NCI-H1092 (cell line): ENCODE results near the gene TXNDC11.
"Not testable (repeated sequence)": the region's sequence is repeated elsewhere in the genome, so short reads cannot be mapped to it uniquely, and the experiment has no call there.

Source experiments
- DNase-seq: peaks from one replicate; lab custom pipeline; 2025; lab: John Stamatoyannopoulos, UW

Gene TXNDC11, protein sequence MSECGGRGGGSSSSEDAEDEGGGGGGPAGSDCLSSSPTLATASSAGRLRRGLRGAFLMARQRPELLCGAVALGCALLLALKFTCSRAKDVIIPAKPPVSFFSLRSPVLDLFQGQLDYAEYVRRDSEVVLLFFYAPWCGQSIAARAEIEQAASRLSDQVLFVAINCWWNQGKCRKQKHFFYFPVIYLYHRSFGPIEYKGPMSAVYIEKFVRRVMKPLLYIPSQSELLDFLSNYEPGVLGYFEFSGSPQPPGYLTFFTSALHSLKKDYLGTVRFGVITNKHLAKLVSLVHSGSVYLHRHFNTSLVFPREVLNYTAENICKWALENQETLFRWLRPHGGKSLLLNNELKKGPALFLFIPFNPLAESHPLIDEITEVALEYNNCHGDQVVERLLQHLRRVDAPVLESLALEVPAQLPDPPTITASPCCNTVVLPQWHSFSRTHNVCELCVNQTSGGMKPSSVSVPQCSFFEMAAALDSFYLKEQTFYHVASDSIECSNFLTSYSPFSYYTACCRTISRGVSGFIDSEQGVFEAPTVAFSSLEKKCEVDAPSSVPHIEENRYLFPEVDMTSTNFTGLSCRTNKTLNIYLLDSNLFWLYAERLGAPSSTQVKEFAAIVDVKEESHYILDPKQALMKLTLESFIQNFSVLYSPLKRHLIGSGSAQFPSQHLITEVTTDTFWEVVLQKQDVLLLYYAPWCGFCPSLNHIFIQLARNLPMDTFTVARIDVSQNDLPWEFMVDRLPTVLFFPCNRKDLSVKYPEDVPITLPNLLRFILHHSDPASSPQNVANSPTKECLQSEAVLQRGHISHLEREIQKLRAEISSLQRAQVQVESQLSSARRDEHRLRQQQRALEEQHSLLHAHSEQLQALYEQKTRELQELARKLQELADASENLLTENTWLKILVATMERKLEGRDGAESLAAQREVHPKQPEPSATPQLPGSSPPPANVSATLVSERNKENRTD

DNA sequence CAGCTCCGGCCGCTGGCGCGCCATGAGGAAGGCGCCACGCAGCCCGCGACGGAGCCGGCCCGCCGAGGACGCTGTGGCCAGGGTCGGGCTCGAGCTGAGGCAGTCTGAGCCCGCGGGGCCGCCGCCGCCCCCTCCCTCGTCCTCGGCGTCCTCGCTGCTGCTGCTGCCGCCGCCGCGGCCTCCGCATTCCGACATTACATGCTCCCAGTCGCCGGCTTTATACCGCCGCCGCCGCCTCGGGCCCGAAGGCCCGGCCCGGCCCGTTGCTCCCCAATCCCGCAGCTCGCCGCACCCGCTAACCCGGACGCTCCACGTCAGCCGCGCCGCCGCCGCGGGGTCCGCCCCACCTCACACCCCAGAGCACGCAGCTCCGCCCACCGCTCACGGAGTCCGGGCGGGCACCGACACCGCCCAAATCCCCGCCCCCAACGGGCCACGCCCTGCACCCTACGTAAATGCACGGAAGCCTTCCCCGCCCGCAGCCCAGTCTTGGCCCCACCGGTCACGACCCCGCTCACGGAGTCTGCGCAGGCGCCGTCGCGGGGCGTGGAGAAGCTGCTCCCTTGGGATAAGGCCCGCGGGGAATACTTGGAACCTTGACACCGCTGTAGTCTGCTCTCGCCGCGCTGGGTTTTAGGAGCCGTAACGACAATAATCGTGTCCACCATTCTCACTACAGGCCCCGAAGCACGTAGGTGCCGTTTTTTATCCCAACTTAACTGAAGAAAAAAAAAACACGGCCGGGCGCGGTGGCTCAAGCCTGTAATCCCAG is at the start of gene TXNDC11:
TXNDC11 (minus strand) TSS at position 322 of the 772 bp plus-strand sequence; CDS start at position 195, 127 bp downstream.
- DNase-seq, result peak; percentile 98

DNA sequence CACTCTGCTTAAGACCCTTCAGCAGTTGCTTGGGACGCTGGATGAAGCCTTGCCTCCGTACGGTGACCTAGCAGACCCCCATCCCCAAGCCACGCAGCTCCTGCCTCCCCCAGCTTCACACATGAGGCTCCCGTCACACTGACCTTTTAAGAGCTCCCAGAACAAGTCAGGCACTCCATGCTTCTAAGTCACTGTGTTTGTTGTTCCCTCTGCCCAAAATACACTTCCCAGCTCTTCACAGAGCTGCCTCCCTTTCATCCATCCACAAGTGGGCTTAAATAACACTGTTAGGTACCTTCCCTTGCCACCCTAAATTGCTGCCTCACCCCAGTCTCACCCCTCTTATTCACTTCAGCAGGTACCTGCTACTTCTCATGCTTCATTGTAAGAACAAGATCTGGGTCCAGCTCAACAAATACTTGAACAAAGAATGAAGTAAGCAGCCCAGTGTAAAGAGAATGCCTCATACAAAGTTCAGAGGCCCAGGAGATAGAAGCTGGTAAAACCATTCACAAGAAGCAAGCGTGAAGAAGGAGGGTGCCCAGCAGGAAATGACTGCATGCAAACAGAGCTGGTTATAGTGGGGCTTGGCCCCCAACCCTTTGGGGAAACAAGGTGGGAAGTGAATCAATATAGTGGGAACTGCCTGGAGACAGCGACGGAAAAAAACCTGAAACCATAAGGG is 48.6 kb upstream of the TXNDC11 start:
- DNase-seq, result no peak

DNA sequence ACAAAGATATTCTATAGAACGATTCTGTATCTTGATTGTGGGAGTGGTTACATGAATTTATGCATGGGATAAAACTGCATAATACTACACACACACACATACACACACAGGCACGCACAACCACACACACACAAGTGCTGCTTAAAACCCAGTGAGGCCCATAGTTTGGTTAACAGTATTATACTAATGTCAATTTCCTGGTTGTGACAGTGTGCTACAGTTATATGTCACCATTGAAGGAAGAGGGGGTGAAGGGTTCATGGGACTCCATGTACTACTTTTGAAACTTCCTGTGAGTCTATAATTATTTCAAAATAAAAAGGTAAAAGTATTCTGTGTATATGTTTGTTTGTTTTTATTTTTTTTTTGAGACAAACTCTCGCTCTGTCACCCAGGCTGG is 46.3 kb upstream of the TXNDC11 start:
- no peak for DNase-seq

DNA sequence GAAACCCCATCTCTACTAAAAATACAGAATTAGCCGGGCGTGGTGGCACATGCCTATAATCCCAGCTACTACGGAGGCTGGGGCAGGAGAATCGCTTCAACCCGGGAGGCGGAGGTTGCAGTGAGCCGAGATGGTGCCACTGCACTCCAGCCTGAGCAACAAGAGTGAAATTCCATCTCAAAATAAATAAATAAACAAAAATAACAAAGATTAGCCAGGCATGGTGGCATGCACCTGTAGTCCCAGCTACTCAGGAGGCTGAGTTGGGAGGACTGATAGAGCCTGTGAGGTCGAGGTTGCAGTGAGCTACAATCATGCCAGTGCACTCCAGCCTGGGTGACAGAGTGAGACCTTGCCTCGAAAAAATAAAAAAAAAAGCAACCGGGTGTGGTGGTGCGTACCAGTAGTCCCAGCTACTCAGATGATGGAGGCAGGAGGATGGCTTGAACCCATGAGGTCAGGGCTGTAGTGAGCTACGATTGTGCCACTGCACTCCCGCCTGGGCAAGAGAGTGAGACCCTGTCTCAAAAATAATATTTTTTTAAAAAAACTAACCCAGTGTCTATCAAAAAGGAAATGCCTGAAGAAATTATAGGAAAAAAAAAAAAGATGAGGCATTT is 42.4 kb upstream of the TXNDC11 start:
- not testable (repeated sequence) for DNase-seq

DNA sequence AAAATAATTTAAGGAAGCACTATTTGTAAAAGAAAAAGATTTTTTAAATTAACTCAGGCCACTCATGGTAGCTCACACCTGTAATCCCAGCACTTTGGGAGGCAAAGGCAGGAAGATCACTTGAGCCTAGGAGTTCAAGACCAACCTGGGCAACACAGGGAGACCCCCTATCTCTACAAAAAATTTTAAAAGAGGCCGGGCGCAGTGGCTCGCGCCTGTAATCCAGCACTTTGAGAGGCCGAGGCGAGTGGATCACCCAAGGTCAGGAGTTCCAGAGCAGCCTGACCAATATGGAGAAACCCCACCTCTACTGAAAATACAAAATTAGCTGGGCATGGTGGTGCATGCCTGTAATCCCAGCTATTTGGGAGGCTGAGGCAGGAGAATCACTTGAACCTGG is 41.7 kb upstream of the TXNDC11 start:
- DNase-seq, result not testable (repeated sequence)

DNA sequence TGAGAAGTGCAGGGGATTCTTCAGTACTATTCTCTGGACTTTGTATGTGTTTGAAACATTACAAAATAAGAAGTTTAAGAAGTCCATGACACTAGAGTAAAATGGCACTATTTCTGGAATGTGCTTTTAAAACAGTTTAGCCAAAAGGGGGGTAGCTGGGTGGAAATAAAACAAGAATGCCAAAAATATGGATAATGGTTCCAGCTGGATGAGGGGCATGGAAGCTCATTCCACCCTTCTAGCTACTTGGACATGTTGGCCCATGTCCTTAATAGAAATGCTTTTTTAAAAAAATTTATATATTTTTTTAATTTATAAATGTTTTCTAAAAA is 41.3 kb upstream of the TXNDC11 start:
- no peak for DNase-seq

DNA sequence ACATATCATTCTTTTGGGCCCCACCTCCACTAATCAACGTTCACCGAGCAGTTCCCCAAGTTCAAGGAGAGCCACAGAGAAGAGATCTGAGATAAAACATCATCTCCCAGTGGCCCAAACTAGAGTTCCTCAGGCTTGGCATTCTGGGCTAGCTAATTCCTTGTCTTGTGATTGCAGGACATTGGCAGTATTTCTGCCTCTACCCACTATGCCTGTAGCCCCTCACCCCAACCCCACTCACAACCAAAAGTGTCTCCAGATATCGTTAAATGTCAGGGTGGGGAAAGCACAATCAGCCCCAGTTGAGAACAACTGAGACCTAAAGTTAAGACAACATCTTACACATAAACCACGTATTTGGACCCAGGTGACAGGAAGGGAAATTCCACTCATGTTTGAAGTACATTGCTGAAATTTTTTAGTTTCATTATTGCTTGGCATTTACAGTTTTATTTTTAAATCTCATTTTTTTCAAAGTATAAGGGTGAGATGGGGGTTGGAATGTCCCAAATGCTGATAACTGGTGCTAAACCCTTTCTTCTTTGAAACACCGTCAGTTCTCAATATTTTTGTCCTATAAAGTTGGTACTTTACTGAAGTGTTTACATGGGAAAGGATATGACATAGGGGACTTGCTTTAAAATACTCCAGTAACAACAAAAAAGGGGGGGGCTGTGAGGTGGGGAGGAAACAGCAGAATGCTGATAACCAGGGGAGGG is 40.8 kb upstream of the TXNDC11 start:
- DNase-seq, result no peak

DNA sequence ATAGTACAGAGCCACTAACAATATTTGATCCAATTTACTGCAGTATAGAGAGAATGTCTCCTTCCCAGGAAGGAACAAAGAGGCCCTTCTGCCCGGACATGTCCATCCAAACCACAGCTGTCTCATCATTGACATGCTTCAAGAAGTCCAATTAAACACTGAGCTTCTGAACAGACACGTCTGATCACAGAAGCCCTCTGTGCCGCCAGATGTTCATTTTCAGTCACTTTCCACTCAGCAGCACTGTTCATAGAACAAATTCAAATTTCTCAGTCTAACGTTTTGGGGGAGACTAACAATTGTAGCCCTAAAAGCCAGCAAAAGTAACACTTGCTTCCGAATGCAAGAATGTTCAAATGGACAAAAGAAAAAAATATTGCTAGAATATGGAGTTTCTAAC is 39.1 kb upstream of the TXNDC11 start:
- no peak for DNase-seq

DNA sequence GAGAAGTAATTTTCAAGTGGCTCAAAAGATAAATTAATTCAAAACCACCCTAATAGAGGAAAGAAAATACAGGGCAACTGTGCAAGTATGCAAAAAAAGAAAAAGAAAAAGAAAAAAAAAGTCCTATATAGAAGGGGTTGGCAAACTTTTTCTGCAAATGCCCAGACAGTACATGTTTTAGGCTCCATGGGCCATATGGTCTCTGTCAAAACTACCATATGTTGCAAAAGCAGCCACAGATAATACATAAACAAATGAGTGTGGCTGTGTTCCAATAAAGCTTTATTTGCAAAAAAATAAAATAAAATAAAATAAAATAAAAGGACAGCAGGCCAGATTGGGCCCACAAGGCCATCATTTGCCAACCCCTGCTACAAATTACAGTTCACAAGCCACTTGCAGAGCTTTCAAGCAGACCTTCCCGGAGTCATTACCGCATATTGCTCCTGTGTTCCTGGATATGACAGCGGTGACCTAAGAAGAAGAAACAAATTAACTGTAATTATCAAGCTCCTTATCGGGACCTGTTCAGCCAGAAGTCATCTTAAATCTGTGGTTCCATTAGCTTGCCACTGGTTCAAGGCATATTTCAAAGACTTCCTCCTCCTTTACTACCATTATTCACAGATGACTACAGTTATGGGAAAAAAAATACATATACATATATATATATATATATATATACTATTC is 38.5 kb upstream of the TXNDC11 start:
- no peak for DNase-seq

DNA sequence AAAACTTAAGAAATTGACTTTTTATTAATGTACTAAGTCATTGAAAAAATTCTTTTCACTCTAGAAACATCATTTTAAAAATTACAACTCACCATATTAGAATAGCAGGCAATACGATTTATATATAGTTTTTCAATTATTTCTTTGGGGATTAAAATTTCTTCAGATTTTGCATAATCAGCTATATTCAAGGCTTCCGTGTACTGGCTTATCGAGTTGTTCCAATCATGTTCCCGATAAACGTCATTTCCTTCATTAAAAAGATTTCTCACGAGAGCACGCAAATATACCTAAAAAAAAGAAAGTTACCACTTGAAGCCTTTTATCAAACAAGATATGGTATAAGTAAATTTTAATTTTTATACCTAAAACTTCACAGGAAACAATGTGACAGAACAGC is 36.4 kb upstream of the TXNDC11 start:
- DNase-seq, result no peak

DNA sequence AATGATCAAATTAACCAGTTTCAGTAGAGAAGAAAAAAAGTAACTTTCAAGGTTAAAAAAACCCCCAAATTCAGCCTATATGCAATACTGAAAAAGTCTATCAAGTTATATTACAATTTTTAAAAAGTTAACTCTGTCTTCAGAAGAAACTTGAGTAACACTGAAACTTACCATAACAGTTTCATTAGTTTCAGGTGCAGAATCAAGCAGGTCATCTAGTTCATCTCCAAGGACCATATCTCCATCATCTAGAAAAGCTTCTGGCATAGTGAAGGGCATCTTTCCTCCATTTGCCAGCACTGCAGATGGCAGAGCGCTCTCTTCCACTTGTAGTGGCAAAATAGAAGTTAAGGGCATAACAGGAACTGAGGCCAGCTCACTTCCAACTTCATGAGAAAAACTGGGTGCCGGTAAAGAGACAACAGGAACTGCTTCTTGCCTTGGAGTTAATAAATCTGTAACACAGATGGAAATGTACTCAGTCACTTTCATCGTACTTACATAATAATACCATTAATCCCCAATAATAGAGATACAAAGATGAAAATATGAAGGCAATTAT is 31.5 kb upstream of the TXNDC11 start:
- DNase-seq, result no peak

DNA sequence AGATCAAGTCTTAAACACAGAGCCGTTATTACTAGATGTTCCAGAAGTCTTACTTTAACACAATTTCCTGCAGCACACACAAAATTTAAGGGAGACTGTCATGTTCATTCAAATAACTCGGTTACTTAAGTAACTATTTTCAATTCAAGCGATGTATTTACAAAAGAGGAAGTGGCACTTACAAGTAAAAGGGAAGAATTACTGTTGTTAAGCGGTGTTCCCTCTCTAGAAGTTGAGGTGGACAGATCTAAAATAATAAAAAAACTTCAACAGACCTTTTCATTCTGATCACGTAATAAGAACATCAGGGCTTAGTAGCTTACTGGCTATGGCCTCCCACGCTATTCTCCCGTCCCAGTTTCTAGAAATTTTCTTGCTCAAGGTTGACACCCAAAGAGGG is 26.2 kb upstream of the TXNDC11 start:
- DNase-seq, result no peak

DNA sequence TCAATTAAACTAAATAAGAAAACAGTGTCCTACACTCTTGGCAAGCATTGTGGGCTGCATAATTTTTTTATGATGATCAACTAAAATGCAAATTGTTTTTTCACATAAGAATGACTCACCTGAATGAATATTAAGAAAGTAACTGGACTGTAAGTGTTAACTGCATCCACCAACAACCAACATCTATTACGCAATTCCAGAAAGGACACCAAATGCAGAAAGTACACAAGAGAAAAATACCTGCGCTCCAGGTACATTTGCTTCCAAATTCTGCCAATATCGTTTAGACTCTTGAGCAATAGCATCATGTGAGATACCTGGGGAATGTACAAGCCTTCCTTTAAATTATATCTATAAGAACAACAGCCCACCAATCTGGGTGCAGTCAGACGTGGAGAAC is 19.8 kb upstream of the TXNDC11 start:
- no peak for DNase-seq

DNA sequence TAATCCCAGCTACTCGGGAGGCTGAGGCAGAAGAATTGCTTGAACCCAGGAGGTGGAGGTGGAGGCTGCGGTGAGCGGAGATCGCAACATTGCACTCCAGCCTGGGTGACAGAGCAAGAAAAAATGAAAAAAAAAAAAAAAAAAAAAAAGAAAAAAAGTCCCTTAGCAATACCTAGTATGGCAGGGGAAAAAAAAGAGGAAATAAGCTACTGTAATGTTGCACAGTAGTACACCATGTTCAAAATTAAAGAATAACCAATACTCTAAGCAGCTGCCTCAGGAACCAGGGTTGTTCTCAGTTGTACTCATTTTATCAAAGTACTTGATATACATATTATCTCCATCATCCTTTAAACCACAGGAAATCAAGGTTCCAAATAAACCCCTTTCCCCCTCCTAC is 17.3 kb upstream of the TXNDC11 start:
- no peak for DNase-seq

DNA sequence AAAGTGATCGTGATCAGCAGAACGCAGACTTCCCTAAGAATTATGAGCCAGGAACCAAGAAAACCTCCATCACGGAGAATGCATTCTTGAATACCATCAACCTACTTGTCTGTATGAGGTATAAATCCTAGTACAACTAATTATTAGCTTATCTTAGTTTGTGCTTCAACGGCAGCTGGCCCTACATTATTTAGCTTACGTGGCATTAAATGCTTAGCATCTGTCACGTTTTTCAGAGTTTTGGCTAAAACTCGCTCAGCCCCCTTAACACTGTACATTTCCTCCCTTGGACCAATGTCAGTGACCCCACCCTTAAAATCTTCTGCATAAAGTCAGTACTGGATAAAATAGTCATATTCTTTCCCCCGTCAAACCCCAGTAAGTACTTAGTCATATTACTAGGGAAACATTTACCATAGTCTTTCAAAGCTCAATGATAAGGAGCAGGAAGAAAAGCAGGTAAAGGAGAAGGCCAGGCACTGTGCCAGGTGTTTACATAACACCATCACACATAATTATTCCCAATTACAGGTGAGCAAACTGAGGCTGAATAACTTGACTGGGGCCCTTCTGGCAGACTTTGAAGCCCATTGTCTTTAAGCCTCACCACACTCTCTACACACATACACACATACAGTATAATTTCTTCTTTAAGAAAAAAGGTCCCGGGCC is 16.6 kb upstream of the TXNDC11 start:
- no peak for DNase-seq

DNA sequence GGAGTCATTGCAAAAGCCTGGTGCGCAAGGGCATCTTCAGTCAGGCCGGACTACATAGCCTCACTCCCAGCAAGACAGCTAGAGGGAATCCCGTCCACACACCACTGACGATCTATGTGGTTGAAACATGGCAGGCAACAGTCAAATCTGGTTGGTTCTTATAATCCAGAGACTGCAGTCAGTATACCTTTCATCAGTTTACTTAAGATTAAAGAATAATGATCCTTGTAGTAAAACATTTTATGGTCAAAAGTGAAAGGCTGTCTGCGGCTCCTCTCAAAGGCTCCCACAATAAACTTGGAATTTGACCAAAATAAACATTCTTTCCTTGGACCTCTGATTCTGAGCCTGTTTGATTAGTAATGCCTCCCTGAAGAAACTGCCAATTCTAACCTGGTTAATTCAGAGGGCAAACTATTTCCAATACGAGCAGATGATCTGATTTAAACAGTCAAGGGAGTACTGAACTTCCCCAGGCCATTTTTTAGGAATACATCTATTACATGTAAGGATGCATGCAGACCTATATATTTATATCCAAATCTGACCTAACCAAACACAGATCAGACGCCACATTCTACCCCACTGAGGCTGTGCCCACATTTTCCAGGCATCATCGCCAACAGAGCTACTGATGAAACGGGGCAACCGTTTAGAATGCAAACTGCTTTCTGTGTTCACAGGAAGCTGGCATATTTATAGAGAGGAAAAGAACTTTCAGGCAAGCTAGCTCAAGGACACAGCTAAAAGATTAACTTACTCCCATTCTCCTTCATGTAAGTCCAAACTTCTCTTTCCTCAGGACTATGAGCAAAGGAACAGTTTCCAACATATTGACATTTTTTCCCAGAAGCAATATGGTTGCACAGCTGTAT is 15.3 kb upstream of the TXNDC11 start:
- no peak for DNase-seq

DNA sequence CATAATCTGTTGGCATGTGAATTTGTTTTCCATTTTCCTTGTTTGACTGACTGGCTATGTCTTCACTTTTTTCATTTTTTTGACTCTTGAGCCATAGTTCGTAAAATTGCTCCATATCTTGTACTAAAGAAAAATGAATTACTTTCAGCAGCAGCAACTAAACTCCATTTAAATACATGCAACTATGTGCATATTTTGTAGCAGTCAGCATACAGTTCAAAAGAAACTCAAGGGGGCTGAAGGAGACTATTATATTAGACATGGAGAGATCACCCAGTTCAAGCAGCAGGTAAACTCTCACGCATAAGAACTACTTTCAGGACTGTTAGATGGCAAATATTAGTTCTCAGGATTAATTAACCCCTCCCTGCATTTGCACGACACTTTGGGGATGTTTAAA is 13.6 kb upstream of the TXNDC11 start:
- no peak for DNase-seq
